Right atrium auricular region (tissue), 2 donors: ENCODE measurements around the gene LRMDA. TPM values are rescaled to one million over a fixed set of nuclear protein-coding genes. Genes with fewer than 3 reads are reported as not detected.
A peak's percentile ranks its signal among the peaks of the same experiment; 100 is the strongest.

Experiments used
- DNase-seq: peaks from one replicate; pipeline ENCODE4 v3.0.0-alpha.2; 2019; ENCODE audit warnings: low spot score
- H3K27ac ChIP-seq, 2 donors: fragments of 200-600 bp; sonication (generic); 1 replicate in 1 of 2; 2 replicates in 1 of 2; pipeline ENCODE4 v1.5.1; 2016 to 2019
- H3K27me3 ChIP-seq, 2 donors: fragments of 200-600 bp; sonication (generic); one replicate each; pipeline versions ENCODE4 v1.5.1 to v1.6.0; 2017 to 2019
- H3K36me3 ChIP-seq: fragments of 200-600 bp; sonication (generic); one replicate; pipeline ENCODE4 v1.5.1; 2016
- H3K4me1 ChIP-seq, 2 donors: fragments of 200-600 bp; sonication (generic); one replicate each; pipeline versions ENCODE4 v1.5.1 to v1.6.0; 2017 to 2019
- H3K4me3 ChIP-seq, 2 donors: fragments of 200-600 bp; sonication (generic); 1 replicate in 1 of 2; 2 replicates in 1 of 2; pipeline ENCODE4 v1.5.1; 2017 to 2019; ENCODE audit warnings: mild to moderate bottlenecking in 1 of 2, moderate library complexity in 1 of 2
- H3K9me3 ChIP-seq, 2 donors: fragments of 200-600 bp; sonication (generic); one replicate each; pipeline ENCODE4 v1.5.1; 2019
- CTCF ChIP-seq, 2 donors: fragments of 200-600 bp; sonication (generic); IDR thresholded peaks; one replicate each; pipeline ENCODE4 v1.5.1; 2019; ENCODE audit warnings: antibody characterized with exemption in 2 of 2
- total RNA-seq, 2 donors: library from RNA; depleted of rRNA; stranded (reverse); fragments of >200 nt; gene quantifications; one replicate each; pipeline ENCODE4 v1.1.0, GENCODE V29; 2016

The LRMDA gene
- total RNA-seq, 2 donors from 2014 or later, result 6.1 to 19.1 TPM

- no peak for DNase-seq
- TF ChIP-seq CTCF (IDR thresholded peaks at IDR 0.05), result no peak
- Histone ChIP-seq H3K9me3 (no peaks in the 10 kb centered on the region), H3K36me3 (no peaks in the 10 kb centered on the region), H3K4me3 (no peak overlapping the region), H3K27me3 (no peaks in the 10 kb centered on the region), H3K27ac (no peak overlapping the region), H3K4me1 (peaks cover 0 to 29% of the 10 kb centered on the region in 2 donors)
Observed at GRCh38 chr10:76316234-76316633, 884.8 kb downstream of the LRMDA start.

GRCh38 chr10:76317078-76317477 is 885.7 kb downstream of the LRMDA start:
- H3K27ac ChIP-seq, result no peak overlapping the region
- H3K4me1 ChIP-seq, result peaks cover 0 to 20% of the 10 kb centered on the region in 2 donors
- H3K36me3 ChIP-seq, result no peaks in the 10 kb centered on the region
- TF ChIP-seq CTCF (IDR thresholded peaks at IDR 0.05), result no peak
- no peak overlapping the region for H3K4me3 ChIP-seq
- no peaks in the 10 kb centered on the region for H3K9me3 ChIP-seq
- no peak for DNase-seq
- H3K27me3 ChIP-seq, result no peaks in the 10 kb centered on the region

GRCh38 chr10:76318211-76318610 is 886.8 kb downstream of the LRMDA start:
- Histone ChIP-seq H3K27ac (peak overlapping the region in 1 of 2 donors; percentile 4), H3K36me3 (no peaks in the 10 kb centered on the region), H3K4me3 (no peak overlapping the region), H3K4me1 (peaks cover 0 to 10% of the 10 kb centered on the region in 2 donors), H3K9me3 (no peaks in the 10 kb centered on the region), H3K27me3 (no peaks in the 10 kb centered on the region)
- TF ChIP-seq CTCF (IDR thresholded peaks at IDR 0.05), result no peak
- no peak for DNase-seq

- Histone ChIP-seq H3K27ac (no peak overlapping the region), H3K27me3 (no peaks in the 10 kb centered on the region), H3K4me1 (peaks cover 0 to 10% of the 10 kb centered on the region in 2 donors), H3K4me3 (no peak overlapping the region), H3K9me3 (no peaks in the 10 kb centered on the region), H3K36me3 (no peaks in the 10 kb centered on the region)
- no peak for DNase-seq
- no peak for TF ChIP-seq CTCF (IDR thresholded peaks at IDR 0.05)
Observed at GRCh38 chr10:76319661-76320060, 888.2 kb downstream of the LRMDA start.

- Histone ChIP-seq H3K4me1 (no peaks in the 10 kb centered on the region), H3K9me3 (no peaks in the 10 kb centered on the region), H3K36me3 (no peaks in the 10 kb centered on the region), H3K27me3 (no peaks in the 10 kb centered on the region), H3K4me3 (no peak overlapping the region), H3K27ac (peak overlapping the region in 1 of 2 donors; percentile 35)
- TF ChIP-seq CTCF (IDR thresholded peaks at IDR 0.05), result no peak
- peak; percentile 78 for DNase-seq
Observed at GRCh38 chr10:76324283-76324682, 892.9 kb downstream of the LRMDA start.

- H3K4me1 ChIP-seq, result peaks cover 0 to 6% of the 10 kb centered on the region in 2 donors
- no peaks in the 10 kb centered on the region for H3K27me3 ChIP-seq
- DNase-seq, result no peak
- H3K4me3 ChIP-seq, result no peak overlapping the region
- H3K36me3 ChIP-seq, result no peaks in the 10 kb centered on the region
- H3K9me3 ChIP-seq, result no peaks in the 10 kb centered on the region
- TF ChIP-seq CTCF (IDR thresholded peaks at IDR 0.05), result no peak
- H3K27ac ChIP-seq, result no peak overlapping the region
Observed at GRCh38 chr10:76327441-76327840, 896.0 kb downstream of the LRMDA start.
